Measurements from ENCODE around the gene AHCYL2.
"Not testable (repeated sequence)": the region's sequence is repeated elsewhere in the genome, so short reads cannot be mapped to it uniquely, and the experiment has no call there.

Gene AHCYL2

GRCh38 chr7:129462420-129462819 is 237.6 kb downstream of the AHCYL2 start:
- no peak for DNase-seq

- DNase-seq = no peak
These were observed 239.4 kb downstream of the AHCYL2 start for GRCh38 chr7:129464194-129464593.

- no peak for DNase-seq
These were observed 240.2 kb downstream of the AHCYL2 start for GRCh38 chr7:129465080-129465479.

GRCh38 chr7:129466796-129467195 is 242.0 kb downstream of the AHCYL2 start:
- DNase-seq = no peak

- no peak for DNase-seq
These were observed 243.3 kb downstream of the AHCYL2 start for GRCh38 chr7:129468087-129468486.

- no peak for DNase-seq
These were observed 243.7 kb downstream of the AHCYL2 start for GRCh38 chr7:129468547-129468946.

GRCh38 chr7:129469930-129470329 is 245.1 kb downstream of the AHCYL2 start:
- DNase-seq = no peak

GRCh38 chr7:129470411-129470810 is 245.6 kb downstream of the AHCYL2 start:
- DNase-seq = no peak

GRCh38 chr7:129471402-129471827 is 246.6 kb downstream of the AHCYL2 start:
- no peak for DNase-seq

- not testable (repeated sequence) for DNase-seq
These were observed 251.1 kb downstream of the AHCYL2 start for GRCh38 chr7:129475931-129476330.

- not testable (repeated sequence) for DNase-seq
These were observed 251.6 kb downstream of the AHCYL2 start for GRCh38 chr7:129476398-129476797.

Measured in NCI-H1930 (cell line).